HepG2 (cell line): ENCODE results near the gene TNIP1. TPM values are rescaled to one million over a fixed set of nuclear protein-coding genes. Genes with fewer than 3 reads are reported as not detected.

Experiments
- ATF4 ChIP-seq, 2 experiments: fragments of 450-650 bp in 1 of 2; sonication (generic) in 1 of 2; formaldehyde crosslinking; IDR thresholded peaks; 2 replicates each; pipeline versions ENCODE4 v1.5.0 to v1.8.0; 2020 to 2022; ENCODE audit warnings: mild to moderate bottlenecking in 1 of 2, missing genetic modification reagents in 1 of 2
- ATF6 ChIP-seq: sonication (generic); formaldehyde crosslinking; conservative IDR thresholded peaks from 2 replicates; pipeline ENCODE4 v1.4.0; 2020; ENCODE audit warnings: missing genetic modification reagents
- ELF4 ChIP-seq: sonication (generic); formaldehyde crosslinking; IDR thresholded peaks from 2 replicates; pipeline ENCODE4 v1.5.0; 2020; ENCODE audit warnings: missing genetic modification reagents, mild to moderate bottlenecking, moderate library complexity, borderline replicate concordance
- GABPA ChIP-seq, 2 experiments: IDR thresholded peaks; 2 replicates each; pipeline ENCODE4 v1.6.1; 2011 to 2016; ENCODE audit warnings: low read depth in 2 of 2, low read length in 1 of 2, missing biosample characterization in 1 of 2, missing genetic modification characterization in 1 of 2
- HES4 ChIP-seq: sonication (generic); formaldehyde crosslinking; IDR thresholded peaks from 2 replicates; pipeline ENCODE4 v1.9.0; 2021; ENCODE audit warnings: mild to moderate bottlenecking, missing genetic modification reagents, borderline replicate concordance
- HMG20B ChIP-seq: conservative IDR thresholded peaks from 2 replicates; pipeline ENCODE4 v1.6.1; 2016; ENCODE audit warnings: missing genetic modification reagents, missing compliant biosample characterization
- HNF4A ChIP-seq: sonication (generic); formaldehyde crosslinking; IDR thresholded peaks from 2 replicates; pipeline ENCODE4 v1.4.0; 2020; ENCODE audit warnings: missing genetic modification reagents
- HNF4G ChIP-seq, 2 experiments: sonication (generic) in 1 of 2; formaldehyde crosslinking in 1 of 2; IDR thresholded peaks; 2 replicates each; pipeline versions ENCODE4 v1.4.0 to v1.6.1; 2011 to 2020; ENCODE audit warnings: borderline replicate concordance in 2 of 2, low read depth in 2 of 2, mild to moderate bottlenecking in 2 of 2, low read length in 1 of 2, missing genetic modification reagents in 1 of 2, moderate library complexity in 1 of 2
- KDM6A ChIP-seq: IDR thresholded peaks from 2 replicates; pipeline ENCODE4 v1.6.1; 2016; ENCODE audit warnings: low read depth
- KLF13 ChIP-seq: sonication (generic); formaldehyde crosslinking; IDR thresholded peaks from 2 replicates; pipeline ENCODE4 v1.4.0; 2020; ENCODE audit warnings: mild to moderate bottlenecking, missing genetic modification reagents
- NCOA2 ChIP-seq: sonication (generic); formaldehyde crosslinking; IDR thresholded peaks from 2 replicates; pipeline ENCODE4 v1.8.0; 2022; ENCODE audit warnings: inconsistent platforms
- NR2F2 ChIP-seq: IDR thresholded peaks from 2 replicates; pipeline ENCODE4 v1.6.1; 2012; ENCODE audit warnings: low read depth, inconsistent platforms, borderline replicate concordance
- PRPF4 ChIP-seq: fragments of 200-400 bp; formaldehyde crosslinking; IDR thresholded peaks from 2 replicates; pipeline ENCODE4 v1.6.1; 2016; ENCODE audit warnings: low read length, low read depth; ENCODE audit not compliant: poor library complexity, severe bottlenecking
- RBM39 ChIP-seq: fragments of 200-400 bp; formaldehyde crosslinking; IDR thresholded peaks from one replicate; pipeline ENCODE4 v1.6.1; 2018; ENCODE audit warnings: antibody characterized with exemption, mild to moderate bottlenecking, low read depth, low read length; ENCODE audit not compliant: poor library complexity, severe bottlenecking
- SKIL ChIP-seq: sonication (generic); formaldehyde crosslinking; IDR thresholded peaks from 2 replicates; pipeline ENCODE4 v1.8.0; 2022; ENCODE audit warnings: missing genetic modification reagents, mild to moderate bottlenecking, moderate library complexity, borderline replicate concordance
- SMC3 ChIP-seq: IDR thresholded peaks from 2 replicates; pipeline ENCODE4 v1.6.1; 2011; ENCODE audit warnings: low read length, improper control_type of control experiment
- TAF1 ChIP-seq: sonication (generic); formaldehyde crosslinking; IDR thresholded peaks from 2 replicates; pipeline ENCODE4 v1.4.0; 2020; ENCODE audit warnings: missing genetic modification reagents
- TFDP1 ChIP-seq: IDR thresholded peaks from 2 replicates; pipeline ENCODE4 v1.6.1; 2016; ENCODE audit warnings: missing compliant biosample characterization, missing genetic modification reagents, borderline replicate concordance
- ZFY ChIP-seq: sonication (generic); formaldehyde crosslinking; IDR thresholded peaks from 2 replicates; pipeline ENCODE4 v1.4.0; 2020; ENCODE audit warnings: missing genetic modification reagents
- ZNF326 ChIP-seq: sonication (generic); formaldehyde crosslinking; IDR thresholded peaks from 2 replicates; pipeline ENCODE4 v1.4.0; 2020; ENCODE audit warnings: missing genetic modification reagents, borderline replicate concordance
- ZNF644 ChIP-seq: IDR thresholded peaks from 2 replicates; pipeline ENCODE4 v1.6.1; 2016; ENCODE audit warnings: low read depth
- ZNF768 ChIP-seq: sonication (generic); formaldehyde crosslinking; IDR thresholded peaks from 2 replicates; pipeline ENCODE4 v1.4.0; 2020; ENCODE audit warnings: missing genetic modification reagents
- polyA plus RNA-seq, 8 experiments: library from polyadenylated mRNA; depleted of rRNA in 3 of 8; stranded (reverse) in 7 of 8; unstranded in 1 of 8; fragments of >200 nt; fragmentation: Illumina TruSeq in 4 of 8; extraction: Trizol in 4 of 8; gene quantifications; 2 replicates each; pipeline versions ENCODE4 v1.2.1 to v1.2.3, GENCODE V29; 2011 to 2016; ENCODE audit warnings: low read depth in 4 of 8, missing spikeins in 1 of 8, mixed read lengths in 1 of 8; ENCODE audit not compliant: insufficient read depth in 1 of 8
- total RNA-seq, 5 experiments: library from RNA; depleted of rRNA; stranded (reverse); fragments of >200 nt; fragmentation: Illumina TruSeq; extraction: Trizol; gene quantifications; 2 replicates each; pipeline ENCODE4 v1.2.3, GENCODE V29; 2016; ENCODE audit warnings: low read depth in 1 of 5

The TNIP1 gene
- total and polyA plus RNA-seq, 2 of the 13 experiments (the other 11 are each of a cell fraction or from before 2014, with no cell fraction given): 26.2 to 45.9 TPM

- TF ChIP-seq ATF6 (CRISPR knock-in tag): 0 out of 2 replicates have a peak, but pooled peaks have one; percentile 36
- TF ChIP-seq SMC3: no peak
- TF ChIP-seq ZNF768 (CRISPR knock-in tag): peak; percentile 63
- TF ChIP-seq KLF13 (CRISPR knock-in tag): no peak
- peak; percentile 93 for TF ChIP-seq TAF1 (CRISPR knock-in tag)
- TF ChIP-seq ZFY (CRISPR knock-in tag): peak; percentile 51
- TF ChIP-seq NR2F2: peak; percentile 21; the same call in 1 of the 2 replicates
- no peak for TF ChIP-seq KDM6A (CRISPR knock-in tag)
- peak; percentile 23; the same call in 1 of the 2 replicates for TF ChIP-seq NCOA2
- no peak for TF ChIP-seq RBM39
- no peak for TF ChIP-seq ELF4 (CRISPR knock-in tag)
- no peak for TF ChIP-seq GABPA (IDR thresholded peaks at IDR 0.05; ENCODE audit: low read depth, low read length)
- peak; percentile 53 for TF ChIP-seq GABPA (CRISPR knock-in tag; IDR thresholded peaks at IDR 0.05; ENCODE audit: low read depth)
- TF ChIP-seq HMG20B: 0 out of 2 replicates have a peak, but pooled peaks have one; percentile 18
- TF ChIP-seq SKIL (CRISPR knock-in tag): peak; percentile 63; the same call in 1 of the 2 replicates
- peak; percentile 75 for TF ChIP-seq HNF4A (CRISPR knock-in tag)
- TF ChIP-seq TFDP1: no peak
- peak; percentile 13; the same call in 1 of the 2 replicates for TF ChIP-seq HES4
- no peak; a peak in 1 of 4 replicates for TF ChIP-seq ATF4 (CRISPR knock-in tag; IDR thresholded peaks at IDR 0.05)
- TF ChIP-seq ZNF644 (CRISPR knock-in tag): no peak
- no peak for TF ChIP-seq PRPF4
- TF ChIP-seq ZNF326 (CRISPR knock-in tag): no peak
- no peak for TF ChIP-seq HNF4G (IDR thresholded peaks at IDR 0.05; ENCODE audit: borderline replicate concordance, low read depth, low read length)
- no peak for TF ChIP-seq HNF4G (CRISPR knock-in tag; IDR thresholded peaks at IDR 0.05; ENCODE audit: borderline replicate concordance, low read depth)
Observed at GRCh38 chr5:151020304-151021110, 60.3 kb downstream of the TNIP1 start, which contains the start of gene GPX3 (continued).
